ENCODE results near the gene CSF2RB.
A peak's percentile ranks its signal among the peaks of the same experiment; 100 is the strongest.
"Not testable (repeated sequence)": the region's sequence is repeated elsewhere in the genome, so short reads cannot be mapped to it uniquely, and the experiment has no call there.

The CSF2RB gene

GRCh38 chr22:36976606-36977005 lies 63.2 kb downstream of the CSF2RB start:
- DNase-seq = no peak

- no peak for DNase-seq
Measured at GRCh38 chr22:36977401-36977861, 64.0 kb downstream of the CSF2RB start.

GRCh38 chr22:36977947-36978660 lies 64.7 kb downstream of the CSF2RB start:
- DNase-seq = peak; percentile 94

- DNase-seq = no peak
Measured at GRCh38 chr22:36979016-36979910, 65.8 kb downstream of the CSF2RB start.

GRCh38 chr22:36981247-36981775 lies 67.9 kb downstream of the CSF2RB start:
- DNase-seq = no peak

- no peak for DNase-seq
Measured at GRCh38 chr22:36982136-36982535, 68.7 kb downstream of the CSF2RB start.

- no peak for DNase-seq
Measured at GRCh38 chr22:36985211-36985889, 71.9 kb downstream of the CSF2RB start.

GRCh38 chr22:36986242-36986821 lies 72.9 kb downstream of the CSF2RB start:
- DNase-seq = no peak

GRCh38 chr22:36988075-36988832 lies 74.8 kb downstream of the CSF2RB start:
- DNase-seq = no peak

GRCh38 chr22:36989012-36989411 lies 75.6 kb downstream of the CSF2RB start:
- DNase-seq = not testable (repeated sequence)
